K562 (cell line): ENCODE results near the gene SMAD5. TPM values are rescaled to one million over a fixed set of nuclear protein-coding genes. Genes with fewer than 3 reads are reported as not detected.

Experiments used
- ATAC-seq: fragments of 200-7000 bp; cut with Tn5 transposase; 3 replicates; pipeline ENCODE4 v1.9.1; 2020; ENCODE audit warnings: moderate library complexity
- BruUV-seq: library from RNA; stranded (reverse); fragments of 400-500 nt; replicated peaks from 2 replicates; lab custom pipeline; 2021; lab: Mats Ljungman, UMichigan
- CTCF ChIA-PET: fragments of 300-600 bp; formaldehyde crosslinking; extraction: SDS; loops from one replicate; lab custom pipeline; 2021; ENCODE audit warnings: low intra/inter-chr PET ratio; lab: Yijun Ruan, JAX
- POLR2A ChIA-PET: fragments of 300-600, 350-650 bp; sonication (Branson Sonifier 250); formaldehyde crosslinking; extraction: SDS; loops from one replicate; lab custom pipeline; 2021; ENCODE audit warnings: antibody characterized with exemption, inconsistent platforms; lab: Yijun Ruan, JAX
- DNase-seq, 4 experiments: peaks; one replicate each; pipeline versions ENCODE4 v3.0.0 to v3.0.0-alpha.2; 2011 to 2018; ENCODE audit warnings: low spot score in 3 of 4, mixed read lengths in 3 of 4; ENCODE audit errors: extremely low read depth in 1 of 4
- FAIRE-seq: peaks from 2 replicates; lab custom pipeline; 2011; peaks lifted over from hg19 to GRCh38; lab: Jason Lieb, UNC
- H2AFZ ChIP-seq: 2 replicates; pipeline ENCODE4 v1.6.0; 2011; ENCODE audit warnings: low read depth, low read length, control low read depth, inconsistent platforms
- H3K27ac ChIP-seq: fragments of 200-600 bp; 3 replicates; pipeline ENCODE4 v1.8.0; 2011; ENCODE audit warnings: low read depth, mild to moderate bottlenecking, control low read depth, inconsistent platforms, low read length, moderate library complexity, mixed read lengths; ENCODE audit errors: extremely low read depth
- H3K27me3 ChIP-seq, 2 experiments: fragments of 300-600 bp in 1 of 2; 2 replicates in 1 of 2; 3 replicates in 1 of 2; pipeline versions ENCODE4 v1.6.0 to v1.8.0; 2011; ENCODE audit warnings: inconsistent platforms in 2 of 2, low read length in 2 of 2, mild to moderate bottlenecking in 1 of 2, mixed read lengths in 1 of 2, moderate library complexity in 1 of 2; ENCODE audit not compliant: control insufficient read depth in 2 of 2, insufficient read depth in 2 of 2
- H3K36me3 ChIP-seq: fragments of 300-600 bp; 3 replicates; pipeline ENCODE4 v1.8.0; 2011; ENCODE audit warnings: mild to moderate bottlenecking, low read length, inconsistent platforms; ENCODE audit not compliant: control insufficient read depth, insufficient read depth
- H3K4me1 ChIP-seq, 2 experiments: fragments of 200-600 bp in 1 of 2; replicated peaks in 1 of 2; 2 replicates in 1 of 2; 3 replicates in 1 of 2; pipeline versions ENCODE4 v1.5.1 to v1.8.0; 2011; ENCODE audit warnings: inconsistent platforms in 2 of 2, low read length in 2 of 2, mild to moderate bottlenecking in 1 of 2, mixed read lengths in 1 of 2, moderate library complexity in 1 of 2; ENCODE audit not compliant: control insufficient read depth in 2 of 2, insufficient read depth in 2 of 2
- H3K4me2 ChIP-seq: 2 replicates; pipeline ENCODE4 v1.6.1; 2011; ENCODE audit warnings: low read length, control low read depth, inconsistent platforms, mixed read lengths; ENCODE audit not compliant: insufficient read depth
- H3K4me3 ChIP-seq: fragments of 200-600 bp; sonication (generic), shearing (Covaris generic); 2 replicates; pipeline ENCODE4 v1.5.1; 2016; ENCODE audit warnings: control low read depth, inconsistent platforms
- H3K79me2 ChIP-seq: fragments of 200-600 bp; 3 replicates; pipeline ENCODE4 v1.8.0; 2011; ENCODE audit warnings: low read length, inconsistent platforms; ENCODE audit not compliant: control insufficient read depth, insufficient read depth
- H3K9ac ChIP-seq, 2 experiments: 2 replicates each; pipeline versions ENCODE4 v1.6.0 to v1.6.1; 2011; ENCODE audit warnings: low read depth in 2 of 2, low read length in 2 of 2, control low read depth in 1 of 2, inconsistent platforms in 1 of 2, mild to moderate bottlenecking in 1 of 2, mixed read lengths in 1 of 2; ENCODE audit not compliant: insufficient read depth in 1 of 2
- H3K9me1 ChIP-seq: one replicate; pipeline ENCODE4 v1.6.0; 2011; ENCODE audit warnings: inconsistent platforms, mild to moderate bottlenecking, low read length, moderate library complexity; ENCODE audit not compliant: control insufficient read depth, insufficient read depth
- H3K9me3 ChIP-seq: replicated peaks from 2 replicates; pipeline ENCODE4 v1.5.1; 2011; ENCODE audit warnings: low read depth, low read length, inconsistent platforms; ENCODE audit not compliant: control insufficient read depth, insufficient read depth
- H4K20me1 ChIP-seq: replicated peaks from 2 replicates; pipeline ENCODE4 v1.6.1; 2011; ENCODE audit warnings: low read length, inconsistent platforms, mixed read lengths; ENCODE audit not compliant: control insufficient read depth, insufficient read depth
- HMBOX1 ChIP-seq: sonication (generic); IDR thresholded peaks from 2 replicates; pipeline ENCODE4 v1.6.1; 2016
- MEIS2 ChIP-seq: fragments of 450-650 bp; IDR thresholded peaks from 2 replicates; pipeline ENCODE4 v1.6.1; 2014; ENCODE audit warnings: mild to moderate bottlenecking; ENCODE audit not compliant: partially characterized antibody
- TAL1 ChIP-seq: fragments of 450-650 bp; IDR thresholded peaks from 2 replicates; pipeline ENCODE4 v1.6.1; 2016; ENCODE audit warnings: mild to moderate bottlenecking
- TOE1 ChIP-seq, 2 experiments: fragments of 450-650 bp in 1 of 2; sonication (generic) in 1 of 2; formaldehyde crosslinking in 1 of 2; IDR thresholded peaks; 2 replicates each; pipeline versions ENCODE4 v1.7.1 to v1.8.0; 2016 to 2022; ENCODE audit warnings: borderline replicate concordance in 2 of 2, mild to moderate bottlenecking in 2 of 2, antibody characterized with exemption in 1 of 2, inconsistent platforms in 1 of 2, low read depth in 1 of 2, missing genetic modification reagents in 1 of 2, moderate library complexity in 1 of 2
- WGBS: fragments of 100-300 bp; shearing (Covaris generic); methylation state at CpG from one replicate; pipeline ENCODE4 v1.1.6; 2016; ENCODE audit warnings: low coverage, mixed read lengths; ENCODE audit not compliant: insufficient coverage; ENCODE audit errors: missing lambda C conversion rate; 5-methylcytosine and 5-hydroxymethylcytosine counted together
- in situ Hi-C: fragments of 300-500 bp; cut with MboI; formaldehyde crosslinking; loops from 4 replicates; pipeline ENCODE4 v1.15.0; 2018; ENCODE audit warnings: inconsistent platforms, mixed read lengths
- intact Hi-C: fragments of 100-400 bp; cut with micrococcal nuclease; formaldehyde crosslinking; loops from 2 replicates; pipeline ENCODE4 v1.14.2; 2022
- polyA plus RNA-seq, 8 experiments: library from polyadenylated mRNA; depleted of rRNA in 4 of 8; stranded (reverse) in 5 of 8; unstranded in 3 of 8; fragments of >200 nt; fragmentation: Nextera tagmentation in 2 of 8; fragmentation: Illumina TruSeq in 1 of 8; extraction: Ambion mirVana in 2 of 8; extraction: Trizol in 1 of 8; gene quantifications; 2 replicates each; pipeline versions ENCODE4 v1.2.1 to v1.2.3, GENCODE V29; 2011 to 2014; ENCODE audit warnings: inconsistent platforms in 1 of 8, missing spikeins in 1 of 8
- total RNA-seq, 7 experiments: library from RNA; depleted of rRNA in 6 of 7; stranded (reverse); fragments of >200 nt in 6 of 7; fragmentation: Illumina TruSeq in 2 of 7; extraction: Trizol in 2 of 7; gene quantifications; 2 replicates each; pipeline versions ENCODE4 v1.2.1 to v1.2.3, GENCODE V29; 2011 to 2021; ENCODE audit warnings: low replicate concordance in 1 of 7

The SMAD5 gene
- total and polyA plus RNA-seq, 9 of the 15 experiments (the other 6 are each of a cell fraction or from before 2014, with no cell fraction given) = 12.4 to 53.9 (median 20.3) TPM

DNA sequence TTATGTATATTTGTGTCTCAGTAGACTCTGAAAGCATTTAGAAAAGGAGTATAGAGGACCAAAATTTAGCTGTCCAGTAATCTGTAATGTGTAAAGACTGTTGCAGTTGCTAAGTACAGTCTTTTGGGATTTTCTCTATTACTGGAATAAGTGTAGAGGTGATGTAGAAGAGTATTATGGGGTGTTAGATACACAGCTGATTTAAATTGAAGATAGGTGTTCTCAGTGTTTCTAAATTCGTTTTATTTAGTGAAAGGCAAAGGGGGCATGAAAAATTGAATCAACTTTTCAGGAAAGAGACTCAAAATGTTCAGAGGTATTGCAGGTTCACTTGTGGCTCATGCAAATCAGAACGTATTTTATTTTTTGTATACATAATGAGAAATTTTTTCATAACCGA, 13.6 kb downstream of the SMAD5 start:
- FAIRE-seq = no peak
- DNase-seq = no peak
- H3K4me2 ChIP-seq = no peak overlapping the region
- H3K9ac ChIP-seq = no peak overlapping the region
- TF ChIP-seq HMBOX1 (no peak), TOE1 (IDR thresholded peaks at IDR 0.05; ENCODE audit: borderline replicate concordance) (no peak), TOE1 (CRISPR knock-in tag; IDR thresholded peaks at IDR 0.05; ENCODE audit: borderline replicate concordance, low read depth) (no peak), TAL1 (no peak), MEIS2 (no peak)
- peaks cover 0 to 2% of the 10 kb centered on the region in 2 experiments; a peak in 2 of 5 replicates for H3K4me1 ChIP-seq
- ChIA-PET CTCF (no interaction called here), POLR2A (interaction anchor here (1.0 kb wide), 1 partner anchor 10 kb away, joined by 3 read pairs; no protein-coding TSS in a partner anchor)
- H3K27ac ChIP-seq = no peak overlapping the region
- H2AFZ ChIP-seq = no peak overlapping the region
- H3K27me3 ChIP-seq = no peaks in the 10 kb centered on the region
- H4K20me1 ChIP-seq = peaks cover 17% of the 10 kb centered on the region; the same call in 1 of the 2 replicates
- in situ Hi-C loops (no loop called here), intact Hi-C loops (no loop called here)
- H3K79me2 ChIP-seq = peaks cover 95% of the 10 kb centered on the region
- no peaks in the 10 kb centered on the region for H3K9me1 ChIP-seq
- no peak overlapping the region for H3K4me3 ChIP-seq
- H3K36me3 ChIP-seq = no peaks in the 10 kb centered on the region; the same call in 2 of the 3 replicates
- 63% methylated on average over 3 of the region's 3 CpGs for WGBS
- no peak for ATAC-seq
- H3K9me3 ChIP-seq = no peaks in the 10 kb centered on the region
- BruUV-seq = no TSS peak
